Measurements from ENCODE around the gene TMEM200A.

GRCh38 chr6:130417951-130418350 lies 52.1 kb downstream of the TMEM200A start:
- TF ChIP-seq, protein P1, sequence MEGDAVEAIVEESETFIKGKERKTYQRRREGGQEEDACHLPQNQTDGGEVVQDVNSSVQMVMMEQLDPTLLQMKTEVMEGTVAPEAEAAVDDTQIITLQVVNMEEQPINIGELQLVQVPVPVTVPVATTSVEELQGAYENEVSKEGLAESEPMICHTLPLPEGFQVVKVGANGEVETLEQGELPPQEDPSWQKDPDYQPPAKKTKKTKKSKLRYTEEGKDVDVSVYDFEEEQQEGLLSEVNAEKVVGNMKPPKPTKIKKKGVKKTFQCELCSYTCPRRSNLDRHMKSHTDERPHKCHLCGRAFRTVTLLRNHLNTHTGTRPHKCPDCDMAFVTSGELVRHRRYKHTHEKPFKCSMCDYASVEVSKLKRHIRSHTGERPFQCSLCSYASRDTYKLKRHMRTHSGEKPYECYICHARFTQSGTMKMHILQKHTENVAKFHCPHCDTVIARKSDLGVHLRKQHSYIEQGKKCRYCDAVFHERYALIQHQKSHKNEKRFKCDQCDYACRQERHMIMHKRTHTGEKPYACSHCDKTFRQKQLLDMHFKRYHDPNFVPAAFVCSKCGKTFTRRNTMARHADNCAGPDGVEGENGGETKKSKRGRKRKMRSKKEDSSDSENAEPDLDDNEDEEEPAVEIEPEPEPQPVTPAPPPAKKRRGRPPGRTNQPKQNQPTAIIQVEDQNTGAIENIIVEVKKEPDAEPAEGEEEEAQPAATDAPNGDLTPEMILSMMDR (IDR thresholded peaks at IDR 0.05 in 2 of 3, conservative IDR thresholded peaks at IDR 0.05 in 1 of 3; ENCODE audit: borderline replicate concordance in 1 of 3, insufficient read depth in 1 of 3, low read depth in 2 of 3, low read length in 2 of 3) = no peak
- TF ChIP-seq EZH2phosphoT487 (IDR thresholded peaks at IDR 0.05; ENCODE audit: borderline replicate concordance) (no peak), POLR2AphosphoS5 (IDR thresholded peaks at IDR 0.05; ENCODE audit: low read depth, low read length) (no peak), EZH2 (IDR thresholded peaks at IDR 0.05) (no peak), YY1 (IDR thresholded peaks at IDR 0.05; ENCODE audit: extremely low read depth, insufficient replicate concordance, low read depth, low read length) (no peak), POLR2A (IDR thresholded peaks at IDR 0.05; ENCODE audit: borderline replicate concordance, extremely low read depth, insufficient read depth, insufficient read length) (no peak), ELF1 (IDR thresholded peaks at IDR 0.05; ENCODE audit: borderline replicate concordance, low read depth) (no peak), EGR1 (IDR thresholded peaks at IDR 0.05; ENCODE audit: low read depth) (no peak), MAX (IDR thresholded peaks at IDR 0.05) (no peak), FOSL1 (IDR thresholded peaks at IDR 0.05; ENCODE audit: low read depth) (no peak)
- TF ChIP-seq, protein P2, sequence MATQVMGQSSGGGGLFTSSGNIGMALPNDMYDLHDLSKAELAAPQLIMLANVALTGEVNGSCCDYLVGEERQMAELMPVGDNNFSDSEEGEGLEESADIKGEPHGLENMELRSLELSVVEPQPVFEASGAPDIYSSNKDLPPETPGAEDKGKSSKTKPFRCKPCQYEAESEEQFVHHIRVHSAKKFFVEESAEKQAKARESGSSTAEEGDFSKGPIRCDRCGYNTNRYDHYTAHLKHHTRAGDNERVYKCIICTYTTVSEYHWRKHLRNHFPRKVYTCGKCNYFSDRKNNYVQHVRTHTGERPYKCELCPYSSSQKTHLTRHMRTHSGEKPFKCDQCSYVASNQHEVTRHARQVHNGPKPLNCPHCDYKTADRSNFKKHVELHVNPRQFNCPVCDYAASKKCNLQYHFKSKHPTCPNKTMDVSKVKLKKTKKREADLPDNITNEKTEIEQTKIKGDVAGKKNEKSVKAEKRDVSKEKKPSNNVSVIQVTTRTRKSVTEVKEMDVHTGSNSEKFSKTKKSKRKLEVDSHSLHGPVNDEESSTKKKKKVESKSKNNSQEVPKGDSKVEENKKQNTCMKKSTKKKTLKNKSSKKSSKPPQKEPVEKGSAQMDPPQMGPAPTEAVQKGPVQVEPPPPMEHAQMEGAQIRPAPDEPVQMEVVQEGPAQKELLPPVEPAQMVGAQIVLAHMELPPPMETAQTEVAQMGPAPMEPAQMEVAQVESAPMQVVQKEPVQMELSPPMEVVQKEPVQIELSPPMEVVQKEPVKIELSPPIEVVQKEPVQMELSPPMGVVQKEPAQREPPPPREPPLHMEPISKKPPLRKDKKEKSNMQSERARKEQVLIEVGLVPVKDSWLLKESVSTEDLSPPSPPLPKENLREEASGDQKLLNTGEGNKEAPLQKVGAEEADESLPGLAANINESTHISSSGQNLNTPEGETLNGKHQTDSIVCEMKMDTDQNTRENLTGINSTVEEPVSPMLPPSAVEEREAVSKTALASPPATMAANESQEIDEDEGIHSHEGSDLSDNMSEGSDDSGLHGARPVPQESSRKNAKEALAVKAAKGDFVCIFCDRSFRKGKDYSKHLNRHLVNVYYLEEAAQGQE (IDR thresholded peaks at IDR 0.05; ENCODE audit: low read depth) = no peak
